ENCODE measurements around the gene FNDC3B.
A peak's percentile ranks its signal among the peaks of the same experiment; 100 is the strongest.

Gene FNDC3B

GRCh38 chr3:172138792-172139507, 99.6 kb downstream of the FNDC3B start:
- no peak overlapping the region for H3K4me3 ChIP-seq (replicated peaks; ENCODE audit: low read depth, low read length)
- TF ChIP-seq CTCF (IDR thresholded peaks at IDR 0.05; ENCODE audit: low read length, missing control alignments): no peak
- DNase-seq (ENCODE audit: low read depth): peak; percentile 59

GRCh38 chr3:172139528-172140276, 100.3 kb downstream of the FNDC3B start:
- no peak for DNase-seq (ENCODE audit: low read depth)
- no peak overlapping the region for H3K4me3 ChIP-seq (replicated peaks; ENCODE audit: low read depth, low read length)
- TF ChIP-seq CTCF (IDR thresholded peaks at IDR 0.05; ENCODE audit: low read length, missing control alignments): no peak

GRCh38 chr3:172140499-172141391, 101.4 kb downstream of the FNDC3B start:
- DNase-seq (ENCODE audit: low read depth): peak; percentile 100

GRCh38 chr3:172142051-172142863, 102.9 kb downstream of the FNDC3B start:
- DNase-seq (ENCODE audit: low read depth): peak; percentile 86
- no peak overlapping the region for H3K4me3 ChIP-seq (replicated peaks; ENCODE audit: low read depth, low read length)
- TF ChIP-seq CTCF (IDR thresholded peaks at IDR 0.05; ENCODE audit: low read length, missing control alignments): no peak

More at GRCh38 chr3:172140499-172141391, 101.4 kb downstream of the FNDC3B start:
- no peak overlapping the region for H3K4me3 ChIP-seq (replicated peaks; ENCODE audit: low read depth, low read length)
- no peak for TF ChIP-seq CTCF (IDR thresholded peaks at IDR 0.05; ENCODE audit: low read length, missing control alignments)

- TF ChIP-seq CTCF (IDR thresholded peaks at IDR 0.05; ENCODE audit: low read length, missing control alignments): no peak
- no peak for DNase-seq (ENCODE audit: low read depth)
These were observed 103.6 kb downstream of the FNDC3B start for GRCh38 chr3:172142864-172143451.

More at GRCh38 chr3:172142864-172143451, 103.6 kb downstream of the FNDC3B start:
- H3K4me3 ChIP-seq (replicated peaks; ENCODE audit: low read depth, low read length): no peak overlapping the region
